Mesenchymal stem cell (in vitro differentiated cells and primary cell): ENCODE measurements around the gene MISP.

Experiments
- DNase-seq: peaks from one replicate; pipeline ENCODE4 v3.0.0-alpha.2; 2013
- H2AFZ ChIP-seq: one replicate; pipeline ENCODE4 v1.6.1; 2013; ENCODE audit warnings: low read depth, mild to moderate bottlenecking, control low read depth, inconsistent platforms, low read length, moderate library complexity
- H2AK5ac ChIP-seq: 2 replicates; pipeline ENCODE4 v1.6.1; 2013; ENCODE audit warnings: low read length, moderate library complexity, mild to moderate bottlenecking, inconsistent platforms; ENCODE audit not compliant: severe bottlenecking
- H2BK120ac ChIP-seq: one replicate; pipeline ENCODE4 v1.6.1; 2013; ENCODE audit warnings: low read depth, mild to moderate bottlenecking, inconsistent platforms, low read length, moderate library complexity
- H2BK12ac ChIP-seq, 2 experiments: one replicate each; pipeline ENCODE4 v1.6.1; 2013; ENCODE audit warnings: inconsistent platforms in 2 of 2, low read length in 2 of 2, mild to moderate bottlenecking in 2 of 2, moderate library complexity in 2 of 2, control low read depth in 1 of 2
- H2BK15ac ChIP-seq: one replicate; pipeline ENCODE4 v1.6.1; 2013; ENCODE audit warnings: mild to moderate bottlenecking, low read depth, inconsistent platforms; ENCODE audit not compliant: poor library complexity, severe bottlenecking
- H2BK5ac ChIP-seq: 2 replicates; pipeline ENCODE4 v1.6.1; 2013; ENCODE audit warnings: low read depth, mild to moderate bottlenecking, low read length, control low read depth, inconsistent platforms; ENCODE audit not compliant: poor library complexity, severe bottlenecking
- H3K14ac ChIP-seq, 2 experiments: one replicate each; pipeline ENCODE4 v1.6.1; 2013; ENCODE audit warnings: inconsistent platforms in 2 of 2, low read length in 2 of 2, control low read depth in 1 of 2, mild to moderate bottlenecking in 1 of 2, moderate library complexity in 1 of 2
- H3K18ac ChIP-seq, 2 experiments: one replicate each; pipeline ENCODE4 v1.6.1; 2013; ENCODE audit warnings: inconsistent platforms in 2 of 2, low read length in 2 of 2, control low read depth in 1 of 2, low read depth in 1 of 2, mild to moderate bottlenecking in 1 of 2
- H3K23ac ChIP-seq, 2 experiments: one replicate each; pipeline ENCODE4 v1.6.1; 2013; ENCODE audit warnings: inconsistent platforms in 2 of 2, low read length in 2 of 2, mild to moderate bottlenecking in 2 of 2, moderate library complexity in 2 of 2, control low read depth in 1 of 2
- H3K27ac ChIP-seq: 2 replicates; pipeline ENCODE4 v1.5.1; 2013; ENCODE audit warnings: mild to moderate bottlenecking, moderate library complexity, low read length, control low read depth, inconsistent platforms; ENCODE audit not compliant: poor library complexity, severe bottlenecking
- H3K27me3 ChIP-seq, 2 experiments: 2 replicates each; pipeline versions ENCODE4 v1.6.1 to v1.7.0; 2013; ENCODE audit warnings: low read length in 2 of 2, mild to moderate bottlenecking in 2 of 2, moderate library complexity in 2 of 2, control low read depth in 1 of 2, inconsistent platforms in 1 of 2; ENCODE audit not compliant: control insufficient read depth in 1 of 2, insufficient read depth in 1 of 2
- H3K36me3 ChIP-seq, 2 experiments: 2 replicates each; pipeline versions ENCODE4 v1.6.1 to v1.7.0; 2013; ENCODE audit warnings: low read length in 2 of 2, control low read depth in 1 of 2, inconsistent platforms in 1 of 2, low read depth in 1 of 2, mild to moderate bottlenecking in 1 of 2; ENCODE audit not compliant: insufficient read depth in 2 of 2, control insufficient read depth in 1 of 2
- H3K4ac ChIP-seq, 2 experiments: one replicate each; pipeline ENCODE4 v1.6.1; 2013; ENCODE audit warnings: inconsistent platforms in 2 of 2, low read length in 2 of 2, mild to moderate bottlenecking in 2 of 2, moderate library complexity in 2 of 2, control low read depth in 1 of 2, low read depth in 1 of 2
- H3K4me1 ChIP-seq: 2 replicates; pipeline ENCODE4 v1.6.1; 2013; ENCODE audit warnings: low read depth, low read length, control low read depth; ENCODE audit not compliant: control insufficient read depth, insufficient read depth
- H3K4me2 ChIP-seq: 2 replicates; pipeline ENCODE4 v1.6.1; 2013; ENCODE audit warnings: low read length, mild to moderate bottlenecking, inconsistent platforms; ENCODE audit not compliant: poor library complexity, severe bottlenecking
- H3K4me3 ChIP-seq, 2 experiments: 2 replicates each; pipeline versions ENCODE4 v1.5.1 to v1.7.0; 2013; ENCODE audit warnings: low read length in 2 of 2, mild to moderate bottlenecking in 2 of 2, control low read depth in 1 of 2, low read depth in 1 of 2; ENCODE audit not compliant: insufficient read depth in 1 of 2
- H3K79me1 ChIP-seq: replicated peaks from 2 replicates; pipeline ENCODE4 v1.6.1; 2013; ENCODE audit warnings: mild to moderate bottlenecking, control low read depth, low read length, inconsistent platforms; ENCODE audit not compliant: poor library complexity, severe bottlenecking
- H3K9ac ChIP-seq: 2 replicates; pipeline ENCODE4 v1.7.0; 2013; ENCODE audit warnings: mild to moderate bottlenecking, low read length, moderate library complexity
- H3K9me3 ChIP-seq: 2 replicates; pipeline ENCODE4 v1.7.0; 2013; ENCODE audit warnings: mild to moderate bottlenecking, low read length; ENCODE audit not compliant: control insufficient read depth
- H4K8ac ChIP-seq: one replicate; pipeline ENCODE4 v1.6.1; 2013; ENCODE audit warnings: inconsistent platforms, mild to moderate bottlenecking, low read length, moderate library complexity
- H4K91ac ChIP-seq: one replicate; pipeline ENCODE4 v1.6.1; 2013; ENCODE audit warnings: mild to moderate bottlenecking, low read length, inconsistent platforms
- WGBS: methylation state at CpG from one replicate; pipeline ENCODE4 v1.1.7; 2013; ENCODE audit warnings: mixed read lengths; 5-methylcytosine and 5-hydroxymethylcytosine counted together

The MISP gene

DNA sequence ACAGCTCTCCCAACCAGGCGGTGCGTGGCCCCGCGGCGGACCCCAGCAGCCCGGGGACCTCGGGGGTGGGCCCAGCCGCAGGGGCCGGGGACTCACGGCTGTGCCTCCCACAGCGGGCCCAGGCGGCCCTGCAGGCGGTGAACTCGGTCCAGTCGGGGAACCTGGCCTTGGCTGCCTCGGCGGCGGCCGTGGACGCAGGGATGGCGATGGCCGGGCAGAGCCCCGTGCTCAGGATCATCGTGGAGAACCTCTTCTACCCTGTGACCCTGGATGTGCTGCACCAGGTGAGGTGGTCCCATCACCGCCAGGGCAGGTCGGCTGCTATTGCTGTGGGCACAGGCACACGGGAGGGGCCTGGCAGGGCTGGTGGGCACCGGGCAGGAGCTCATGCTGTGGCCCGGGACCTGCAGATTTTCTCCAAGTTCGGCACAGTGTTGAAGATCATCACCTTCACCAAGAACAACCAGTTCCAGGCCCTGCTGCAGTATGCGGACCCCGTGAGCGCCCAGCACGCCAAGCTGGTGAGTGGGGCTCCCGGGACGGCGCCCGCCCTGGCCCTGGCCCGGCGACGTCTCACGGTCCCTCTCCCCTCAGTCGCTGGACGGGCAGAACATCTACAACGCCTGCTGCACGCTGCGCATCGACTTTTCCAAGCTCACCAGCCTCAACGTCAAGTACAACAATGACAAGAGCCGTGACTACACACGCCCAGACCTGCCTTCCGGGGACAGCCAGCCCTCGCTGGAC is 53.7 kb downstream of the MISP start:
- DNase-seq: no peak
- H2BK12ac ChIP-seq: no peak overlapping the region
- no peak overlapping the region for H2AFZ ChIP-seq
- H3K14ac ChIP-seq: no peak overlapping the region
- peaks cover 67 to 96% of the 10 kb centered on the region in 2 experiments for H3K36me3 ChIP-seq
- H3K4me3 ChIP-seq: no peak overlapping the region
- no peaks in the 10 kb centered on the region for H3K9me3 ChIP-seq
- no peak overlapping the region for H3K4me2 ChIP-seq
- H2BK120ac ChIP-seq: no peak overlapping the region
- H3K27ac ChIP-seq: no peak overlapping the region
- no peak overlapping the region for H3K4ac ChIP-seq
- H2BK5ac ChIP-seq: no peak overlapping the region
- WGBS: 96% methylated on average over 53 of the region's 53 CpGs
- H3K4me1 ChIP-seq: peaks cover 45% of the 10 kb centered on the region
- no peak overlapping the region for H3K9ac ChIP-seq
- no peak overlapping the region for H3K18ac ChIP-seq
- no peaks in the 10 kb centered on the region for H3K79me1 ChIP-seq
- no peak overlapping the region for H4K8ac ChIP-seq
- no peak overlapping the region for H3K23ac ChIP-seq
- H2AK5ac ChIP-seq: no peak overlapping the region
- H3K27me3 ChIP-seq: no peaks in the 10 kb centered on the region
- H4K91ac ChIP-seq: no peak overlapping the region
- no peak overlapping the region for H2BK15ac ChIP-seq

- Histone ChIP-seq H4K91ac (no peak overlapping the region), H3K23ac (no peak overlapping the region), H2AK5ac (no peak overlapping the region), H3K27ac (no peak overlapping the region), H3K4me3 (no peak overlapping the region), H3K4me1 (peaks cover 43% of the 10 kb centered on the region), H2BK5ac (no peak overlapping the region), H2BK120ac (no peak overlapping the region), H3K27me3 (no peaks in the 10 kb centered on the region), H3K4me2 (no peak overlapping the region), H3K4ac (no peak overlapping the region), H3K14ac (no peak overlapping the region), H3K36me3 (peaks cover 71 to 99% of the 10 kb centered on the region in 2 experiments), H3K79me1 (no peaks in the 10 kb centered on the region), H4K8ac (no peak overlapping the region), H2BK15ac (no peak overlapping the region), H3K9ac (no peak overlapping the region), H2BK12ac (no peak overlapping the region), H3K9me3 (no peaks in the 10 kb centered on the region), H2AFZ (no peak overlapping the region), H3K18ac (no peak overlapping the region)
- WGBS: 95% methylated on average over 33 of the region's 33 CpGs
- no peak for DNase-seq
These were observed 54.2 kb downstream of the MISP start for GRCh38 chr19:805166-805551.

DNA sequence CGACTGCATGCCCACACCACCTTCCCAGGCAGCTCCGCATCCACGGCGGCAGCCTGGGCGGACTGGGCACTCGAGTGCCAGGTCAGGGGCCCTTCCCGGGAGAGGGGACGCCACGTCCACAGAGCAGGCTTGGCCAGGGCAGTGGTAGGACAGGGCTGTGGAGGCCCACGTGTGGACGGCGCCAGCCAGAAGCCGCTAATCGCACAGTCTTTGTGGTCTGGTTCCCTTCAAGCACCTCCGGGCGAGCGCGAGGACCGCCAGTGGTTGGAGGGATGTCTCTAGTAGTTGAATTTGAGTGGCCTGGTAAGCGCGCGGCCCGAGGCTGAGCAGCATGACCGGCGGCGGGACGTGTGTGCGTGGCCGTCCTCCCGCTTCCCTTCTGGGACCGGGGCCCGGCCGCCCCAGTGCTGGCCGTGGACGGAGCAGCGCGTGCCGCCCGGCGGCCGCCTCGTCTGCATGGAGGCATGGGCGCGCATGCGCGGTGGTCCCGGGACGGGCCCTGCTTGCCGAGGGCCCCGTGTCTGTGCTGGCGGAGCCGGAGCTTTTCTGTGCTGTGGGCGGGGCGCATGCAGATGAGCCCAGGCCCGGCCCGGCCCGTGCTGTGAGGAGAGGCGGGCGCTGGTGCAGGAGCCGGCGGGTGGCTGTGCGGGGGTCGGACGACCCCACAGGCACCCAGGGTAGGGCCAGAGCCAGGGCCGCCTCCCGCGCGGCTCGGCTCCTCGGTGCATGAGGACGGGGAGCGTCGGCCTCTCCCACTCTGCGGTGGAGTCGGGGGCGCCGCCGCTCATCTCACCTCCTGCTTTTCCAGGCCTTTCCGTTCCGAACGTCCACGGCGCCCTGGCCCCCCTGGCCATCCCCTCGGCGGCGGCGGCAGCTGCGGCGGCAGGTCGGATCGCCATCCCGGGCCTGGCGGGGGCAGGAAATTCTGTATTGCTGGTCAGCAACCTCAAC is 55.0 kb downstream of the MISP start:
- no peak for DNase-seq
- Histone ChIP-seq H3K36me3 (peaks cover 71 to 99% of the 10 kb centered on the region in 2 experiments), H3K79me1 (no peaks in the 10 kb centered on the region), H3K23ac (no peak overlapping the region), H2BK120ac (no peak overlapping the region), H2AFZ (no peak overlapping the region), H2BK15ac (no peak overlapping the region), H3K27me3 (no peaks in the 10 kb centered on the region), H3K27ac (no peak overlapping the region), H3K9me3 (no peaks in the 10 kb centered on the region), H3K18ac (no peak overlapping the region), H4K91ac (no peak overlapping the region), H3K14ac (no peak overlapping the region), H3K4me1 (peaks cover 36% of the 10 kb centered on the region), H2AK5ac (no peak overlapping the region), H4K8ac (no peak overlapping the region), H2BK5ac (no peak overlapping the region), H2BK12ac (no peak overlapping the region), H3K4me2 (no peak overlapping the region), H3K4ac (no peak overlapping the region), H3K9ac (no peak overlapping the region), H3K4me3 (no peak overlapping the region)
- 96% methylated on average over 87 of the region's 93 CpGs for WGBS

DNA sequence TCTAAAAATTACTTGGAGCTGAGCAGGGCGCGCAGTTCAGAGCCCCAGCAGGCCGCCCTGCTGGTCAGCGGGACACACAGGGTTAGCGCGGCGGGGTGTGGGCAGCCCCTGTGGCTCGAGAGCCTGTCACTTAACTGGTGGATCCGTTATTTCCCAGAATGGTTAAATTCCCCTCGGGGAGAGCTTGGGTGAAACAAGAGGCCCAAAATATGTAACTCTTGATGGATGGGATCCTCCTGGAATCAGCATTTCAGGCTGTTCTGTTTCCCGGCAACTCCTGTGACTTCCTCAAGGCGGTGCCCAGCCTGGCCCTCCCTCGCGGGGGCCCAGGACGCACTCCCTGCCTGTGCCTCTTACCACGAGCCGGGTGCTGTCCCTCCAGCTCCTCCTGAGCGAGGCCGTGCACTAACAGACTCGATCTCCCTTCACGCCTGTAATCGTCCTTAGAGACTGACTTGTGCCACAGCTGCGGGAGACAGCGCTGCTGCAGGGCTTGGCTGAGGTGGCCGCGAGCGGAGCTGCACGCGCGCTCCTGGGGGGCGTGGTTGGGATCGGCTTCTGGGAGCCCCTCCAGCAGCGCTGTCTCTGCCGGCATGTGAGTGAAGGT is 56.0 kb downstream of the MISP start:
- no peak overlapping the region for H3K9ac ChIP-seq
- H3K23ac ChIP-seq: no peak overlapping the region
- H3K4ac ChIP-seq: no peak overlapping the region
- no peak overlapping the region for H2BK12ac ChIP-seq
- H3K4me2 ChIP-seq: no peak overlapping the region
- no peaks in the 10 kb centered on the region for H3K79me1 ChIP-seq
- H4K8ac ChIP-seq: no peak overlapping the region
- H2BK120ac ChIP-seq: no peak overlapping the region
- H2BK5ac ChIP-seq: no peak overlapping the region
- H3K36me3 ChIP-seq: peaks cover 78 to 99% of the 10 kb centered on the region in 2 experiments
- H2BK15ac ChIP-seq: no peak overlapping the region
- DNase-seq: no peak
- no peaks in the 10 kb centered on the region for H3K9me3 ChIP-seq
- H2AK5ac ChIP-seq: no peak overlapping the region
- H3K4me3 ChIP-seq: no peak overlapping the region
- no peak overlapping the region for H3K14ac ChIP-seq
- no peak overlapping the region for H4K91ac ChIP-seq
- H2AFZ ChIP-seq: no peak overlapping the region
- 97% methylated on average over 34 of the region's 34 CpGs for WGBS
- H3K27me3 ChIP-seq: no peaks in the 10 kb centered on the region
- H3K4me1 ChIP-seq: peaks cover 26% of the 10 kb centered on the region
- no peak overlapping the region for H3K27ac ChIP-seq
- H3K18ac ChIP-seq: no peak overlapping the region
